ENCODE data around the gene TAF11.

Gene TAF11

GRCh38 chr6:34875292-34876213 is 12.3 kb downstream of the TAF11 start:
- H3K4me2 ChIP-seq (ENCODE audit: low read depth, low read length, poor library complexity, severe bottlenecking), result no peak overlapping the region

DNA sequence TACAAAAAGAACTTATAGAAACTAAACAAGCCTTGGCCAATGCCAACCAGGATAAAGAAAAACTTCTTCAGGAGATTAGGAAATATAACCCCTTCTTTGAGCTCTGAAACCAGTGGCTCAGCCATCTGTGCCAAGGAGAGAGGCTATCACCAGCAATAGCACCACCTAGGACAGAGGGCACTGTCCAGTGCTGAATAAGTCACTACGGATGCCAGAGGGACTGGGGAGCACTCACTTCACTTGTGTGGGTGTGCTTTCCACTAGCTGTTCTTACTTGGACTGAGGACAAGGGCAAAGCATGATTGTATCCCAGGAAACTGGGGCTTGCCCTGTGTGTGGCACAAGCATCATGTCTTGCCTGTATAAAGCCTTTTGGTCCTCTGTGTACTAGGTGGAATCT is 15.5 kb downstream of the TAF11 start:
- H3K9ac ChIP-seq (ENCODE audit: low read depth, low read length, poor library complexity, severe bottlenecking), result no peak overlapping the region
- no peaks in the 10 kb centered on the region for H3K9me3 ChIP-seq (ENCODE audit: insufficient read depth, low read depth, low read length)
- no peaks in the 10 kb centered on the region for H3K9me2 ChIP-seq (replicated peaks; ENCODE audit: low read depth, low read length)
- H2AFZ ChIP-seq (ENCODE audit: low read length), result no peak overlapping the region
- no peaks in the 10 kb centered on the region for H3K4me1 ChIP-seq (ENCODE audit: insufficient read depth, low read length, poor library complexity, severe bottlenecking)
- H3K79me2 ChIP-seq (ENCODE audit: insufficient read depth, low read length), result no peaks in the 10 kb centered on the region
- H3K4me3 ChIP-seq (ENCODE audit: low read length, poor library complexity, severe bottlenecking), result no peak overlapping the region
- H4K20me1 ChIP-seq (ENCODE audit: insufficient read depth, low read length, poor library complexity, severe bottlenecking), result no peaks in the 10 kb centered on the region
- H3K27me3 ChIP-seq (ENCODE audit: insufficient read depth, low read length, poor library complexity, severe bottlenecking), result no peaks in the 10 kb centered on the region
- TF ChIP-seq CTCF (conservative IDR thresholded peaks at IDR 0.05; ENCODE audit: low read length) (no peak), EZH2phosphoT487 (IDR thresholded peaks at IDR 0.05; ENCODE audit: borderline replicate concordance) (no peak)
- no peaks in the 10 kb centered on the region for H3F3A ChIP-seq (ENCODE audit: low read depth)
- H3K36me3 ChIP-seq (ENCODE audit: insufficient read depth, low read length), result peaks cover 69% of the 10 kb centered on the region; the same call in 1 of the 2 replicates
- H3K4me2 ChIP-seq (ENCODE audit: low read depth, low read length, poor library complexity, severe bottlenecking), result no peak overlapping the region

More at GRCh38 chr6:34875292-34876213, 12.3 kb downstream of the TAF11 start:
- Histone ChIP-seq H3K36me3 (ENCODE audit: insufficient read depth, low read length) (peaks cover 87% of the 10 kb centered on the region; the same call in 1 of the 2 replicates), H2AFZ (ENCODE audit: low read length) (no peak overlapping the region), H3K27me3 (ENCODE audit: insufficient read depth, low read length, poor library complexity, severe bottlenecking) (no peaks in the 10 kb centered on the region), H4K20me1 (ENCODE audit: insufficient read depth, low read length, poor library complexity, severe bottlenecking) (no peaks in the 10 kb centered on the region), H3K9ac (ENCODE audit: low read depth, low read length, poor library complexity, severe bottlenecking) (no peak overlapping the region), H3F3A (ENCODE audit: low read depth) (peaks cover 1% of the 10 kb centered on the region; the same call in 1 of the 2 replicates), H3K4me1 (ENCODE audit: insufficient read depth, low read length, poor library complexity, severe bottlenecking) (no peaks in the 10 kb centered on the region), H3K79me2 (ENCODE audit: insufficient read depth, low read length) (no peaks in the 10 kb centered on the region), H3K4me3 (ENCODE audit: low read length, poor library complexity, severe bottlenecking) (no peak overlapping the region), H3K9me3 (ENCODE audit: insufficient read depth, low read depth, low read length) (no peaks in the 10 kb centered on the region), H3K9me2 (replicated peaks; ENCODE audit: low read depth, low read length) (no peaks in the 10 kb centered on the region)
- TF ChIP-seq EZH2phosphoT487 (IDR thresholded peaks at IDR 0.05; ENCODE audit: borderline replicate concordance) (no peak), CTCF (conservative IDR thresholded peaks at IDR 0.05; ENCODE audit: low read length) (no peak)

DNA sequence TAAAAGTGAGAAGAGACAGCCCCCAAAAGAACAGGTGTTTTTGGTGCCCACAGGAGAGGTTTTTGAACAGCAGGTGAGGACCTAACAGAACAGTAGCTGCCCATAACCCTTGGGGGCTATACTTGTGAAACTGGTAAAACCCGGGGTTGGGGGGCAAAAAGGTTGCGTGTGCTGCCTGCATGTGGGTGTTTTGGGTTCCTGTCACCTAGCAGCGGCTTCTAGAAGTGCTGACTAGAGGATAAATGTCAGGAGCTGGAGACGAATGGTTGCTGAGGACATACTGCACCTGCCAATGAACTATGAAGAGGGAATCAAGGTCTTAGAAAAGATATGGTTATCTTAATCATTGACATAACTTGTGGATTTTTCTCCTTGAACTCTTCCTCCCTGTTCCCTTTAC is 16.0 kb downstream of the TAF11 start:
- Histone ChIP-seq H3K4me3 (ENCODE audit: low read length, poor library complexity, severe bottlenecking) (no peak overlapping the region), H3K9me2 (replicated peaks; ENCODE audit: low read depth, low read length) (no peaks in the 10 kb centered on the region), H3F3A (ENCODE audit: low read depth) (no peaks in the 10 kb centered on the region), H2AFZ (ENCODE audit: low read length) (no peak overlapping the region), H3K27me3 (ENCODE audit: insufficient read depth, low read length, poor library complexity, severe bottlenecking) (no peaks in the 10 kb centered on the region), H3K36me3 (ENCODE audit: insufficient read depth, low read length) (peaks cover 70% of the 10 kb centered on the region; the same call in 1 of the 2 replicates), H4K20me1 (ENCODE audit: insufficient read depth, low read length, poor library complexity, severe bottlenecking) (no peaks in the 10 kb centered on the region), H3K79me2 (ENCODE audit: insufficient read depth, low read length) (no peaks in the 10 kb centered on the region), H3K9me3 (ENCODE audit: insufficient read depth, low read depth, low read length) (no peaks in the 10 kb centered on the region), H3K9ac (ENCODE audit: low read depth, low read length, poor library complexity, severe bottlenecking) (no peak overlapping the region), H3K4me2 (ENCODE audit: low read depth, low read length, poor library complexity, severe bottlenecking) (no peak overlapping the region), H3K4me1 (ENCODE audit: insufficient read depth, low read length, poor library complexity, severe bottlenecking) (no peaks in the 10 kb centered on the region)
- no peak for TF ChIP-seq CTCF (conservative IDR thresholded peaks at IDR 0.05; ENCODE audit: low read length)
- no peak for TF ChIP-seq EZH2phosphoT487 (IDR thresholded peaks at IDR 0.05; ENCODE audit: borderline replicate concordance)
